GM19463 (cell line): ENCODE data around the gene AIF1.

ENCODE experiments used
- ATAC-seq: cut with Tn5 transposase; IDR thresholded peaks from one replicate; pipeline ENCODE4 v1.9.1; 2021; ENCODE audit warnings: mild to moderate bottlenecking, moderate library complexity; ENCODE audit not compliant: unreplicated experiment

The AIF1 gene

DNA sequence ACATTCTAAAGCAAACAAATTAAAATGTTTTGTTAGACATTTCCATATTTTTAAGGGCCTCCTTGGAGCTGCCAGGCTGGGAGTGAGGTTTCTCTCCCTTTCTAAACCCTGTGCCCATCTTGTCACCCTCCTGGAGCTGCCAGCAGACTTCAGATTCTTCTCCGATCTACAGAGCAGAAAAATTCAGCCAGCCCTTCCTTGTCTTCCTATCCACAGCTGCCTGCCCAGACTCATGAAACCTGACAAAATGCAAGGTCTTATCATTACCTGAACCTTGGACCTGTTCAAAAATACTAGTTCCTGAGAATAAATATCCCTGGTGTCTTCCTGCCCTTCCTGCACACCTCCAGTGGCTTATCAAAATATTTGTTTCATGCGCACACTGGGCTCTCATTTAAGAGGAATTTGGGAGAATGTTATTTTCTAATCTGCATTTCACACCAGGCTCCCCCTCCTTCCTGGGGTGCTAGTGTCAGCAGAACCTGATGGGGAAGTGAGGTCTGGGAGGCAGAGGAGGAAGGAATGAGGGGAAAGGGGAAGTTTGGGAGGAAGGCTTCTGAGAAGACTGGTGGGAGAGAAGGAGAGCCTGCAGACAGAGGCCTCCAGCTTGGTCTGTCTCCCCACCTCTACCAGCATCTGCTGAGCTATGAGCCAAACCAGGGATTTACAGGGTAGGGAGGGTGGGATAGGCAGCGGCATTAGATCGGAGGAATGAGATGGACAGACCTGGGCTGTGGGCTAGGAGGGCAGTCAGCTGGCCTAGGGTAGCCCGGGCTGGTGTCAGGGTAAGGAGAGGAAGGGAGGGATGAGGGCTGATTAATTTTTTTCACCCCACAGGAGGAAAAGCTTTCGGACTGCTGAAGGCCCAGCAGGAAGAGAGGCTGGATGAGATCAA lies at the start of gene AIF1:
Gene AIF1 (plus strand): TSS at position 551 of the 895 bp plus-strand sequence. CDS start 96 bp downstream, at position 647.
- ATAC-seq, result no peak

GRCh38 chr6:31567531-31568370 lies 47.3 kb upstream of the AIF1 start:
- ATAC-seq, result no peak

DNA sequence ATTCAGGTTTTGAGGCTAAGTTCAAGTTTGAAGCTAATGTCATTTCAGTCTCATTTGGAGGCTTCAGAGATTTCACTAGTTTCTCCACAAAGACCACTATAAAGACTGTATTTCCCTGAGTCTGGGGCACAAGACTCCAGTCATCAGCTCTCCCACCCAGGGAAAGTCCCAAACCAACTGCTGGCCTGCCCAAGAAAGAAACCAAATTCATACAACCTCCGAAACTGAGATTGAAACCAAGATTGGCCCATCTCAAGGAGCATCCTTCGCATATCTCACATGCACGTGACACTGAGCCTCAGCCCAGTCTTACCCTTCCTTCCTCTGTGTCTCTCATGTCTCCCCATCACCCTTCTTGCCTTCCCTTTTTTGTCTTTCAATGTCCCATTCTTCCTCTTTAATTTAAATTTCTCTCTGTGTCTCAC lies 46.5 kb upstream of the AIF1 start:
- peak; percentile 54 for ATAC-seq

GRCh38 chr6:31569861-31570536 lies 45.0 kb upstream of the AIF1 start:
- ATAC-seq, result no peak

GRCh38 chr6:31572041-31572911 lies 42.8 kb upstream of the AIF1 start, which contains the start of gene LTA:
TSS of gene LTA (plus strand) at chr6:31572289. CDS start at chr6:31572743, 454 bp downstream.
- ATAC-seq, result peak; percentile 41

- ATAC-seq, result no peak
Observed at GRCh38 chr6:31573239-31574105, 41.6 kb upstream of the AIF1 start.

DNA sequence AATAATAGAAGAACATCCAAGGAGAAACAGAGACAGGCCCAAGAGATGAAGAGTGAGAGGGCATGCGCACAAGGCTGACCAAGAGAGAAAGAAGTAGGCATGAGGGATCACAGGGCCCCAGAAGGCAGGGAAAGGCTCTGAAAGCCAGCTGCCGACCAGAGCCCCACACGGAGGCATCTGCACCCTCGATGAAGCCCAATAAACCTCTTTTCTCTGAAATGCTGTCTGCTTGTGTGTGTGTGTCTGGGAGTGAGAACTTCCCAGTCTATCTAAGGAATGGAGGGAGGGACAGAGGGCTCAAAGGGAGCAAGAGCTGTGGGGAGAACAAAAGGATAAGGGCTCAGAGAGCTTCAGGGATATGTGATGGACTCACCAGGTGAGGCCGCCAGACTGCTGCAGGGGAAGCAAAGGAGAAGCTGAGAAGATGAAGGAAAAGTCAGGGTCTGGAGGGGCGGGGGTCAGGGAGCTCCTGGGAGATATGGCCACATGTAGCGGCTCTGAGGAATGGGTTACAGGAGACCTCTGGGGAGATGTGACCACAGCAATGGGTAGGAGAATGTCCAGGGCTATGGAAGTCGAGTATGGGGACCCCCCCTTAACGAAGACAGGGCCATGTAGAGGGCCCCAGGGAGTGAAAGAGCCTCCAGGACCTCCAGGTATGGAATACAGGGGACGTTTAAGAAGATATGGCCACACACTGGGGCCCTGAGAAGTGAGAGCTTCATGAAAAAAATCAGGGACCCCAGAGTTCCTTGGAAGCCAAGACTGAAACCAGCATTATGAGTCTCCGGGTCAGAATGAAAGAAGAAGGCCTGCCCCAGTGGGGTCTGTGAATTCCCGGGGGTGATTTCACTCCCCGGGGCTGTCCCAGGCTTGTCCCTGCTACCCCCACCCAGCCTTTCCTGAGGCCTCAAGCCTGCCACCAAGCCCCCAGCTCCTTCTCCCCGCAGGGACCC lies 40.6 kb upstream of the AIF1 start:
- no peak for ATAC-seq

- no peak for ATAC-seq
Observed at GRCh38 chr6:31575335-31575901, 39.6 kb upstream of the AIF1 start, which contains the start of gene TNF. TSS of gene TNF (plus strand) at chr6:31575565. CDS start at chr6:31575742, 177 bp downstream.

DNA sequence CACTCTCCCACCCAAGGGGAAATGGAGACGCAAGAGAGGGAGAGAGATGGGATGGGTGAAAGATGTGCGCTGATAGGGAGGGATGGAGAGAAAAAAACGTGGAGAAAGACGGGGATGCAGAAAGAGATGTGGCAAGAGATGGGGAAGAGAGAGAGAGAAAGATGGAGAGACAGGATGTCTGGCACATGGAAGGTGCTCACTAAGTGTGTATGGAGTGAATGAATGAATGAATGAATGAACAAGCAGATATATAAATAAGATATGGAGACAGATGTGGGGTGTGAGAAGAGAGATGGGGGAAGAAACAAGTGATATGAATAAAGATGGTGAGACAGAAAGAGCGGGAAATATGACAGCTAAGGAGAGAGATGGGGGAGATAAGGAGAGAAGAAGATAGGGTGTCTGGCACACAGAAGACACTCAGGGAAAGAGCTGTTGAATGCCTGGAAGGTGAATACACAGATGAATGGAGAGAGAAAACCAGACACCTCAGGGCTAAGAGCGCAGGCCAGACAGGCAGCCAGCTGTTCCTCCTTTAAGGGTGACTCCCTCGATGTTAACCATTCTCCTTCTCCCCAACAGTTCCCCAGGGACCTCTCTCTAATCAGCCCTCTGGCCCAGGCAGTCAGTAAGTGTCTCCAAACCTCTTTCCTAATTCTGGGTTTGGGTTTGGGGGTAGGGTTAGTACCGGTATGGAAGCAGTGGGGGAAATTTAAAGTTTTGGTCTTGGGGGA lies 38.9 kb upstream of the AIF1 start:
- no peak for ATAC-seq

DNA sequence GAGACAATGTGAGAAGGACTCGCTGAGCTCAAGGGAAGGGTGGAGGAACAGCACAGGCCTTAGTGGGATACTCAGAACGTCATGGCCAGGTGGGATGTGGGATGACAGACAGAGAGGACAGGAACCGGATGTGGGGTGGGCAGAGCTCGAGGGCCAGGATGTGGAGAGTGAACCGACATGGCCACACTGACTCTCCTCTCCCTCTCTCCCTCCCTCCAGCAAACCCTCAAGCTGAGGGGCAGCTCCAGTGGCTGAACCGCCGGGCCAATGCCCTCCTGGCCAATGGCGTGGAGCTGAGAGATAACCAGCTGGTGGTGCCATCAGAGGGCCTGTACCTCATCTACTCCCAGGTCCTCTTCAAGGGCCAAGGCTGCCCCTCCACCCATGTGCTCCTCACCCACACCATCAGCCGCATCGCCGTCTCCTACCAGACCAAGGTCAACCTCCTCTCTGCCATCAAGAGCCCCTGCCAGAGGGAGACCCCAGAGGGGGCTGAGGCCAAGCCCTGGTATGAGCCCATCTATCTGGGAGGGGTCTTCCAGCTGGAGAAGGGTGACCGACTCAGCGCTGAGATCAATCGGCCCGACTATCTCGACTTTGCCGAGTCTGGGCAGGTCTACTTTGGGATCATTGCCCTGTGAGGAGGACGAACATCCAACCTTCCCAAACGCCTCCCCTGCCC lies 38.0 kb upstream of the AIF1 start:
- ATAC-seq, result no peak

DNA sequence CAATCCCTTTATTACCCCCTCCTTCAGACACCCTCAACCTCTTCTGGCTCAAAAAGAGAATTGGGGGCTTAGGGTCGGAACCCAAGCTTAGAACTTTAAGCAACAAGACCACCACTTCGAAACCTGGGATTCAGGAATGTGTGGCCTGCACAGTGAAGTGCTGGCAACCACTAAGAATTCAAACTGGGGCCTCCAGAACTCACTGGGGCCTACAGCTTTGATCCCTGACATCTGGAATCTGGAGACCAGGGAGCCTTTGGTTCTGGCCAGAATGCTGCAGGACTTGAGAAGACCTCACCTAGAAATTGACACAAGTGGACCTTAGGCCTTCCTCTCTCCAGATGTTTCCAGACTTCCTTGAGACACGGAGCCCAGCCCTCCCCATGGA lies 37.5 kb upstream of the AIF1 start:
- no peak for ATAC-seq

DNA sequence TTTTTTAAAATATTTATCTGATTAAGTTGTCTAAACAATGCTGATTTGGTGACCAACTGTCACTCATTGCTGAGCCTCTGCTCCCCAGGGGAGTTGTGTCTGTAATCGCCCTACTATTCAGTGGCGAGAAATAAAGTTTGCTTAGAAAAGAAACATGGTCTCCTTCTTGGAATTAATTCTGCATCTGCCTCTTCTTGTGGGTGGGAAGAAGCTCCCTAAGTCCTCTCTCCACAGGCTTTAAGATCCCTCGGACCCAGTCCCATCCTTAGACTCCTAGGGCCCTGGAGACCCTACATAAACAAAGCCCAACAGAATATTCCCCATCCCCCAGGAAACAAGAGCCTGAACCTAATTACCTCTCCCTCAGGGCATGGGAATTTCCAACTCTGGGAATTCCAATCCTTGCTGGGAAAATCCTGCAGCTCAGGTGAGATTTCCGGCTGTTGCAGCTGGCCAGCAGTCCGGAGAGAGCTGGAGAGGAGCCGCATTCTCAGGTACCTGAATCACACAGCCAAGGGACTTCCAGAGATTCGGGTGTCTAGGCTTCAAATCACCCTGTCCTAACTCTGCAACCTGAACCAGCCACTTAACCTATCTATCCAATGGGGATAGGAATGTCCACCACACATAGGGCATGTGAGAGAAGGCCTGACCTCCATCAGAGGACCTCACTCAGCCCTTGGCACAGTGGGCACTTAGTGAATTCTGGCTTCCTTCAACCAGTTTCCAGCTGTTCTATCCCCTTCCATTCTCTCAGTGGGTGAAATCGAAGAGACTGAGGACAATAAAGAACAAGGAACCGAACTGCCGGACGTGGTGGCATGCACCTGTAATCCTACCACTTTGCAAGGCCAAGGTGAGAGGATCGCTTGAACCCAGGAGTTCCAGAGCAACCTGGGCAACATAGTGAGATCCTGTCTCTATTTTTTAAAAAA lies 36.6 kb upstream of the AIF1 start:
- no peak for ATAC-seq

GRCh38 chr6:31579119-31579505 lies 35.9 kb upstream of the AIF1 start:
- no peak for ATAC-seq

- no peak for ATAC-seq
Observed at GRCh38 chr6:31579546-31580437, 35.2 kb upstream of the AIF1 start.

DNA sequence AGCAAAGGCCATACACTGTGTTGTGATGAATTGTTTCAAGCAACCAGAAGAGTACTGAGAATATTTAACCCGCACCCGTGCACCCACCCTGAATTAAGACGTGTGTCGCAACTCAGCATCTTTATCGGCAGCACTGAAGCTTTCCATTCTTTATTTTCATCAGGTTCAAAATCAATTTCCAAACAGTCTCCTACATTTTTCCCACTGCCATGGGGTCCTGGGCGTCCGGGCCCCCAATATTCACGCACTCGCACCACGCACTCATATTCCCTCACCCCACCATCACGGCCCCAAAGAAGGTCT lies 34.6 kb upstream of the AIF1 start:
- ATAC-seq, result no peak
